GM21423 (cell line): ENCODE data around the gene SMG7.

Experiments used
- ATAC-seq: cut with Tn5 transposase; IDR thresholded peaks from one replicate; pipeline ENCODE4 v1.9.1; 2021; ENCODE audit warnings: mild to moderate bottlenecking, moderate library complexity; ENCODE audit not compliant: unreplicated experiment

SMG7 gene

DNA sequence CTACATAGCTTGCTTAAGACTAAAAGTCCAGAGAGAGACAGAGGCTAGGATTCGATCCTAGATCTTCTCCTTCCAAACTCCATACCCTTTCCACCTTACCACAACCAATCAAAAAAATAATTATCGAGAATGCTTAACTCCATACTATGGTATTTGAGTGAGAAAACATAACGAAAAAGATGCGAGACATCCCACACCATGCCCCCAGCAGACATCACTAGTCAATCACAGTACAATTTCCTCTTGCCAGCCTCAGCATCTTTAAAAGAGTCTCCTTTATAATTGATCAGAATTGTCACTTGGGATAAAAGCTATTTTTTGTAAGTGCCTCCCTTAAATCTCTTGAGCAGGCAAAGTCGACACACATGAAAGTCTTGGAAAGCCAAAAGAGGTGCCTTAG lies 117.1 kb downstream of the SMG7 start:
- ATAC-seq: no peak

DNA sequence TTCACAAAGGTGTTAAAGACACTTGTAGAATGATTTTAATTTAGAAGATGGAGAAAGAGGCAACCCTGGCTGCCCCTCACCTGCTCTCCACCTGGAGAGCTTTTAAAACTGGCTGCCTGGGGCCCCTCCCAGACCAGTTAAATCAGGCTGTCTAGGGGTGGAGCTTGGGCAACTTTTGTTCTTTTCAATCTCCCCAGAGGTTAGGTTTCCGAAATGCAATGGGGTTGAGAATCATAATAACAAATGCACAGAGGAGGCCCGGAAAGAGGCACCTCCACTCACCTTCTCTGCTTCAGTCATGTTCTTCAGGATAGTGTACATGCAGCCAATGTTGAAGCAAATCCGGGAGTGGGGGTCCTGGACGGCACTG lies 117.6 kb downstream of the SMG7 start:
- no peak for ATAC-seq

DNA sequence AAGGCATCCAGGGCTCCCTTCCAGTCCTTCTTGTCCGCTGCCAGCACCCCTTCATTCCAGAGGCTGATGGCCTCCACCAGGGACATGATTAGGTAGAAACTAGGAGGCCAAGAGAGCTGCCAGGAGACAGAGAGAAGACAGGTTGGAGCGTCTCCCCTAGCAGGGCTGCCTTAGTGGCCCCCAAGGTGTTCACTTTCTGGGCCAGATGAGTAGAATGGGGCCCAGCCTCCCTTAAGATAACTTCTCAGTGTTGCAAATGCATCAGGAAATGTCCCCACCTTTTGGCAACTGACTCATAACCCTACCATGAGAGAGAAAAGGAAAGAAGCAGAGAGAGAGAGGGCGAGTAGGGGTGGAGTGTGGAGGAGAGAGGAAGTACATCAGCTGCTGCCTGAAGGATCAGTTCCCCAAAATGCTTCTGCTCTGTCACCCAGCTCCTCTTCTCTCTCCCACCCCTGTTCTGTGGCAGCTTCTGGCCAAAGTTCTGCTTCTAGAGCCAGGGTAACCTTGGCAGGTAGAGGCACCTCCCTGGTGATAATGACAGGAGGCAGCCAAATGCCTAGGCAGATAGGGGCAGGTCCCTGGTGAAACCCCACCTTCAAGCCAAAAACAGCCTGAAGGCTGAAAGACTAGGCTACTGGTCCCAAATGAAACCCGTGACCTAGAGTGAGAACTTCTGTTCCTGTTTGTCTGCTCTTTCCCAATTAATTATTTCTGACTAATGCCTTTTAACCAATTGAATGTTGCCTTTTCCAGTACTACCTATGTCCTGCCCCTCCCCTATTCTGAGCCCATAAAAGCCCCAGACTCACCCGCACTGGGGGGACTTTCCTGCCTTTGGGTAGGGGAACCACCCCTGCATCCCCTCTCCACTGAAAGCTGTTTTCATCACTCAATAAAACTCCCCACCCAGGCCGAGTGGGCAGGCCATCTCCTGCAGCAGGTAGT lies 118.2 kb downstream of the SMG7 start, which contains the start of gene NCF2:
Gene NCF2 (minus strand): TSS at position 216 of the 948 bp plus-strand sequence. CDS start 130 bp downstream, at position 86.
- peak; percentile 72 for ATAC-seq

DNA sequence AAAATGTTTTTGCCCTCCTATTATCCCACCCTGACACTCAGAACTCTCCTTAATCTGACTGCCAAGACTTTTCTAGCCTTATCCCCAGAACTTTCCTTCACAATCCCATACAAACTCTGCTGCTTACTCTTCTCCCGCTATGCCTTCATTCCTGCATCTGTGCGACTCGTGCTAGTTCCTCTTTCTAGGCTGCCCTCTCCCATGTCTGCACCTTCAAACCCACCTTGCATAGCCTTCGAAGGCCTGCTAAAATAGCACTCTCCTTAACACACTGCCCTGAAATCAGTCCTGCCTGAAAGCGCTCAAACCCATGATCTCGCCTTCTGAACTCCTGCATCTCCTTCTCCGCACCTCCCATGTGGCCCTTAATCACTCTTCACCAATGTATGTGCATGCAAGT lies 120.4 kb downstream of the SMG7 start:
- ATAC-seq: no peak

DNA sequence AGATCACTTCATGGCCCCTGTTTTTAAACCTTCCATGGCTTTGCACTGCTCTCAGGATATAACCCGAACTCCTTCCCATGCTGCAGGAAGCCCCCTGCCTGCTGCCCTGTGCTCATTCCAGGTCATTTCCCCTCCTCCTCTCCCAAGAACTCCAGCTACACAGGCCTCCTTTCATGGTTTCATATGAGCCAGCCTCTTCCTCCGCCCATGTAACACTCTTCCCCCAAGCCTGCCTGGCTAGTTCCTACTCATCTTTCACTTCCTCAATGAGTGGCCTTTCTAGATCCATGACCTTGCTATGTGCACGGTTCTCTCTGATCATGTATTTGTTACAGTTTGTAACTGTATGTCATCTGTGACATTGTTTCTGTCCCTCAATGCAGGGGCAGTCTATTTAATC lies 121.1 kb downstream of the SMG7 start:
- peak; percentile 50 for ATAC-seq

DNA sequence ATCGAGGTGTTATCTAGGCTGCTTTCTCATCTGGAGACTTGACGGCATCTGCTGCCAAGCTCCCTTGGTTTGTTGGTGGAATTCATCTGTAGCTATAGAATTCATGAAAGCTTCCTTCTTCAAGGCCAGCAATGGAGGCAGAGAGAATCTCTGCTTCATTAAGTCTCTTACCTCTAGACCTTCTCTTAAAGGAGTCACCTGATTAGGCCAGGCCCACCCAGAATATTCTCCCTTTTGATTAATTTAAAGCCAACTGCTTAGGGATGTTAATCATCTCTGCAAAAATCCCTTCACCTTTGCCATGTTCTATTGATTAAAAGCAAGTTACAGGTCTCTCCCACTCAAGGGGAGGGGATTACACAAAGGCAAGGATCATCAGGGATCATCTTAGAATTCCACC lies 123.2 kb downstream of the SMG7 start:
- no peak for ATAC-seq

DNA sequence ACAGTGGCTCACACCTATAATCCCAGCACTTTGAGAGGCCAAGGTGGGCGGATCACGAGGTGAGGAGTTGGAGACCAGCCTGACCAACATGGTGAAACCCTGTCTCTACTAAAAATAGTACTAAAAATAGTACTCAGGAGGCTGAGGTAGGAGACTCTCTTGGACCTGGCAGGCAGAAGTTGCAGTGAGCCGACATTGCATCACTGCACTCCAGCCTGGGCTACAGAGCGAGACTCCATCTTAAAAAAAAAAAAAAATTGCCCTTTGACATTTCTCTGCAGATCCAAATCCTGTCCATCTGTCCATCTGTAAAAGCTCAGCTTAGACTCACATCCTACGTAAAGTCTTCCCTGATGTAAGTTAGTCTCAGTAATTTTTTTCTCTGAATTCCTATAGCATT lies 124.2 kb downstream of the SMG7 start:
- ATAC-seq: no peak

DNA sequence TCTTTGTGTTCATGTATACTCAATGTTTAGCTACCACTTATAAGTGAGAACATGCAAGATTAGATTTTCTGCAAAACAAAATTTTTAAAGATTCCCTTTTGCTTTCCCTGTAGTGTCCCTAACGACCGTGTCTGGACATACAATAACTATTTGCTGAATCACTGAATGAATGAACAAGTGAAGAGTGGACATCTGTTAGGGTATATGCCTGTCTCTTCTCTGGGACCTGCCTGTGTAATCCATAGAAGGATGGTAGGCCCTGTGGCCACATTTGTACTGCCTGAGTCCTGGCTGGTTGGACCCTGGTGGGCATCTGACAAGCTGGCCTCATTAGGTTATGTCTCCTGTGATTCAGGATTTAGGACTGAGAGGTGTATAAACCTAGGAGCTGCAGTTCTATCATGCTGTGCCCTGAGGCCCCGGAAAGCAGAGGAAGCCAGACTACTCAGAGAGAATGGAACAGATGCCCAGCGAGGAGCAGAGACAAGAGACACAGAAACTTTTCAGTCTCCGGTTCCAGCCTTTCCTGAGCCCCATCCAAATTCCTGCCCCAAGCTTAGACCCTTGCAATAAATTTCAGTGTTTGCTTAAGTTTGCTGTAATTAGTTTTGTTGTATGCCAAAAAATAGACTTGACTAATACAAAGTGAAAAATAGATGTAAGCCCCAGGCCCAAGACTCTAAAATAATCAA lies 125.5 kb downstream of the SMG7 start:
- ATAC-seq: no peak

DNA sequence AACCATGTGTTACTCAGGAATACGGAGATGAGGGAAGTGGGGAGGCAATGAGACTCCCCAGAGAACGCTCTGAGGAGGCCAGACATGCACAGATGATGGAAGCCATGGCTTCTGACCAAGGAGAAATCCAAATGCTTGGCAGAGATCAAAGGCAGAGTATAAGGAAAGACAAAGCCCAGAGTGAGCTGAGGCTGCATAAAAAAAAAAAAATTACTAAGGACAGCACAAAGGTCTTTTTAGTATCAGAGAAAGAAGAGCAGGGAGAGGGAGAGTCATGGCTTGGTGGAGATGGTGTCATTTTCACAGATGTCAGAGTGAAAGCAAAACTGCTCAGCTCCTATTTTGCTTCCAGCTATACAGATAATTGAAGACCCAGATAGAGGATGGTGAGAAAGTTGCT lies 126.1 kb downstream of the SMG7 start:
- ATAC-seq: peak; percentile 70

DNA sequence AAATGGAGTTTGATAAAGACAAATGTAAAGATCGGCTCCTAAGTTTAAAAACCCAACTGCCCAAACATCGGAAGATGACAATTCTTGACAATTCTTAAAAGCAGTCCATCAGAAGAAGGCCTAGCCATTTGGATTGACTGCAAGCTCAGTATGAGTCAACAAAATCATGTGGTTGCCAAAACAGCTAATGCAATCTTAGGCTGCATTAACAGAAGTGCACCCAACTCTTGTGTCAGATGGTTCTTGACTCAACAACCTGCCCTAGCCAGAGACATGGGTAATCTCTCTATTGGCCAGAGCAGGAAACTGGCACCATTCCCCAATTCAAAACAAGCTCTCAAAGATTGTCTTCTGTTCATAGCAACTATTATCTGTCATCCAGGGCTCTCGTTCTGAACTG lies 127.8 kb downstream of the SMG7 start:
- ATAC-seq: no peak

DNA sequence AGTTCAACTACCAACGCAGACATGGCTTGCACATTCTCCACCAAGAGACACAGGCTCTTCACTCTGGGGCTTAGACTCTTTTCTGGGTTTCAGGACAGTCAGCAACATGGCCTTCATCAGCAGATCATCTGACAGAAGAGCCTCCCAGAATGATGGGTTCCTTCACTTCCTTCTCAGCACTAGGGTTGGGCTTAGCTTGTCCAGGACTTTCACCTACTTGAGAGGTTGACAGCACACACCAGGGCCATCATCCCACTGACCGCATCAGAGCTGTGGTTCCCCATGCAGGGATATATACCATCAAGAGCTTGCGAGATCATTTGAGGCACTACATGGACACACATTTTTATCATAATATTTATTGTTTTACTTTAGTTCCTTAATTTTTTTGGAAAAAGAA lies 128.3 kb downstream of the SMG7 start:
- no peak for ATAC-seq

DNA sequence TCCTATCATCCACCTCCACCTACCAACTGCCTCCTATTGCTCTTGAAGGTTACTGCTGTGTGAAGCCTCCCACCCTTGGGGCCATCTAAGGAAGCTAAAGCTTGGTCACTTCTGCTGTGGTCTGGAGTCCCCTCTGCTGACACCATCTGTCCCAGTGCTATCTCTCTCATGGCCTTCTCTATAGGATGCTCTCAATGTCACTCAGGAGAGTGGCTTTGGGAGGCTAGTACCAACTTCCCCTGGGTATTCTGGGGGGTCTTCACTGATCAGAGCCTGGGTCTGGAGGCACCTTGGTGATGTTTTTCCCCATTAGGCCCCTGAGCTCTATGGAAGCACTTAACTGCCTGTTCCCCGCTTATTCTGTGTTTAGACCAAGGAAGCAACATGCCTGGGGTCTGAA lies 130.2 kb downstream of the SMG7 start:
- no peak for ATAC-seq
